Panc1 (cell line): ENCODE results near the gene DCLK2. TPM values are rescaled to one million over a fixed set of nuclear protein-coding genes. Genes with fewer than 3 reads are reported as not detected.
A peak's percentile ranks its signal among the peaks of the same experiment; 100 is the strongest.

Experiments
- ATAC-seq: fragments of 200-7000 bp; cut with Tn5 transposase; 2 replicates; pipeline ENCODE4 v1.9.1; 2020; ENCODE audit warnings: mild to moderate bottlenecking, moderate library complexity
- BruUV-seq: library from RNA; stranded (reverse); fragments of 400-500 nt; replicated peaks from 2 replicates; lab custom pipeline; 2021; lab: Mats Ljungman, UMichigan
- CTCF ChIA-PET: fragments of 300-600 bp; sonication (Branson Sonifier 250); formaldehyde crosslinking; loops from one replicate; lab custom pipeline; 2022; ENCODE audit warnings: antibody characterized with exemption; lab: Charles Lee
- POLR2A ChIA-PET: fragments of 300-600 bp; sonication (Branson Sonifier 250); formaldehyde crosslinking; loops from one replicate; lab custom pipeline; 2022; ENCODE audit warnings: antibody characterized with exemption; lab: Charles Lee
- DNase-seq: peaks from one replicate; pipeline ENCODE4 v3.0.0-alpha.2; 2010; ENCODE audit warnings: low read depth, low spot score
- H3K27ac ChIP-seq: 2 replicates; pipeline ENCODE4 v1.5.1; 2011; ENCODE audit warnings: mild to moderate bottlenecking, low read length, inconsistent platforms
- H3K27me3 ChIP-seq: fragments of 200-500 bp; sonication (Bioruptor generic); 2 replicates; pipeline ENCODE4 v1.6.0; 2014; ENCODE audit warnings: low read length, inconsistent platforms; ENCODE audit not compliant: control insufficient read depth, insufficient read depth
- H3K36me3 ChIP-seq: fragments of 200-500 bp; sonication (Bioruptor generic); 2 replicates; pipeline ENCODE4 v1.5.1; 2014; ENCODE audit warnings: inconsistent platforms, mild to moderate bottlenecking, low read length, moderate library complexity; ENCODE audit not compliant: control insufficient read depth, insufficient read depth
- H3K4me1 ChIP-seq: 2 replicates; pipeline ENCODE4 v1.5.1; 2011; ENCODE audit warnings: inconsistent platforms, mild to moderate bottlenecking, low read length, moderate library complexity; ENCODE audit not compliant: control insufficient read depth, insufficient read depth
- H3K4me3 ChIP-seq, 2 experiments: 2 replicates each; pipeline ENCODE4 v1.5.1; 2011 to 2012; ENCODE audit warnings: low read depth in 2 of 2, low read length in 2 of 2, mild to moderate bottlenecking in 2 of 2, inconsistent platforms in 1 of 2, moderate library complexity in 1 of 2
- H3K9me3 ChIP-seq: fragments of 200-500 bp; sonication (Bioruptor generic); 2 replicates; pipeline ENCODE4 v1.5.1; 2014; ENCODE audit warnings: low read depth, mild to moderate bottlenecking, inconsistent platforms, low read length, moderate library complexity; ENCODE audit not compliant: control insufficient read depth, insufficient read depth
- POLR2AphosphoS5 ChIP-seq: IDR thresholded peaks from 2 replicates; pipeline ENCODE4 v1.6.1; 2012; ENCODE audit warnings: mild to moderate bottlenecking, low read depth, low read length, moderate library complexity
- SIN3A ChIP-seq: IDR thresholded peaks from 2 replicates; pipeline ENCODE4 v1.6.1; 2012; ENCODE audit warnings: low read depth, mild to moderate bottlenecking, low read length, moderate library complexity, borderline replicate concordance; ENCODE audit not compliant: insufficient read depth
- TCF7L2 ChIP-seq: IDR thresholded peaks from 2 replicates; pipeline ENCODE4 v1.6.1; 2011; ENCODE audit warnings: mild to moderate bottlenecking, low read depth, low read length, inconsistent platforms
- in situ Hi-C: cut with HindIII; loops from 2 replicates; pipeline ENCODE4 v1.10.0; 2016; ENCODE audit warnings: low sequenced_read_pairs, low pct_unique_long_range_greater_than_20kb
- intact Hi-C: fragments of 100-400 bp; cut with micrococcal nuclease; formaldehyde crosslinking; loops from one replicate; pipeline ENCODE4 v1.10.0; 2022; ENCODE audit not compliant: unreplicated experiment
- total RNA-seq: library from RNA; stranded (reverse); gene quantifications from one replicate; pipeline ENCODE4 v1.2.1, GENCODE V29; 2021; ENCODE audit not compliant: unreplicated experiment
- TF ChIP-seq, protein P1 (sequence below): fragments of 450-650 bp; IDR thresholded peaks from 2 replicates; pipeline ENCODE4 v1.5.1; 2017; ENCODE audit warnings: mild to moderate bottlenecking
- TF ChIP-seq, protein P2 (sequence below), 2 experiments: IDR thresholded peaks; 2 replicates each; pipeline ENCODE4 v1.6.1; 2011 to 2012; ENCODE audit warnings: low read depth in 2 of 2, control low read depth in 1 of 2, low read length in 1 of 2, mild to moderate bottlenecking in 1 of 2, moderate library complexity in 1 of 2; ENCODE audit not compliant: insufficient read depth in 1 of 2

DCLK2 gene
- total RNA-seq, 1 experiment from 2014 or later, result 9.5 TPM

DNA sequence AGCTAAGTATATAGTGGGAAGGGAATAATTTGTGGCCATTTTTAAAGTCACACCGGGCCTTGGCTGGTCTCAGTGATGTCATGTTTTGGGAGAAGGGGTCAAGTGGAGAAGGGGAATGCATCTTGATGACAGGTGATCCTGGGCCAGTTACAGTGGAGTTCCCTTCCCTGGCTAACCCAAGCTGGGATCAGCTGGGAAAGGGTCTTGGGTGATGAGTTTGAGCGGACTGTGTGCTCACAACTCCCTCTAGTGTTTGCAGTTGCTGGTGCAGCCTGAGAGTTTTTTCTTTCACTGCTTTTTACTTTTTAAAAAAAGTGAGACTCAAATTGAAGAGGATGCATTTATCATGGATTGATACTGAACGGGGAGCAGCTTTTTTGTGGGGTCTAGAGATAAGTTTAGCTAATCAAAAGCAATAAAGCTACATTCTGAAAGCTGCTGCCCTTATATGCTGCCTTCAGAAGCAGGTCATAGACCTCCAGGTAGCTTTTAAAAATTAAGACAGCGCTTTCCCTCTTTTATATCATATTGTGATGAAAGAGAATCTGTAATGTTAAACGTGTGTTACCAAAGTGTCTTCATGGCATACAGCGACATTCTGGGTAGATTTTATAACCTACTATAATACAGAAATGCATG is 164.7 kb downstream of the DCLK2 start:
- peaks cover 22% of the 10 kb centered on the region for H3K4me1 ChIP-seq
- ATAC-seq, result peak; percentile 70; the same call in 1 of the 2 replicates
- intact Hi-C loops (loop anchor here (5.0 kb wide), 1 partner anchor 231 kb away; no protein-coding TSS in a partner anchor), in situ Hi-C loops (no loop called here)
- H3K27me3 ChIP-seq, result no peaks in the 10 kb centered on the region
- no peaks in the 10 kb centered on the region; the same call in 1 of the 2 replicates for H3K36me3 ChIP-seq
- peak overlapping the region; percentile 70 for H3K27ac ChIP-seq
- no TSS peak for BruUV-seq
- ChIA-PET CTCF (interaction anchor here (1.0 kb wide), 1 partner anchor 236 kb away, joined by 3 read pairs; no protein-coding TSS in a partner anchor), POLR2A (interaction anchor here (0.6 kb wide), 1 partner anchor 169 kb away, joined by 9 read pairs; no protein-coding TSS in a partner anchor)
- no peaks in the 10 kb centered on the region for H3K9me3 ChIP-seq
- DNase-seq, result peak; percentile 50
- H3K4me3 ChIP-seq, result no peak overlapping the region
- TF ChIP-seq, protein P1, sequence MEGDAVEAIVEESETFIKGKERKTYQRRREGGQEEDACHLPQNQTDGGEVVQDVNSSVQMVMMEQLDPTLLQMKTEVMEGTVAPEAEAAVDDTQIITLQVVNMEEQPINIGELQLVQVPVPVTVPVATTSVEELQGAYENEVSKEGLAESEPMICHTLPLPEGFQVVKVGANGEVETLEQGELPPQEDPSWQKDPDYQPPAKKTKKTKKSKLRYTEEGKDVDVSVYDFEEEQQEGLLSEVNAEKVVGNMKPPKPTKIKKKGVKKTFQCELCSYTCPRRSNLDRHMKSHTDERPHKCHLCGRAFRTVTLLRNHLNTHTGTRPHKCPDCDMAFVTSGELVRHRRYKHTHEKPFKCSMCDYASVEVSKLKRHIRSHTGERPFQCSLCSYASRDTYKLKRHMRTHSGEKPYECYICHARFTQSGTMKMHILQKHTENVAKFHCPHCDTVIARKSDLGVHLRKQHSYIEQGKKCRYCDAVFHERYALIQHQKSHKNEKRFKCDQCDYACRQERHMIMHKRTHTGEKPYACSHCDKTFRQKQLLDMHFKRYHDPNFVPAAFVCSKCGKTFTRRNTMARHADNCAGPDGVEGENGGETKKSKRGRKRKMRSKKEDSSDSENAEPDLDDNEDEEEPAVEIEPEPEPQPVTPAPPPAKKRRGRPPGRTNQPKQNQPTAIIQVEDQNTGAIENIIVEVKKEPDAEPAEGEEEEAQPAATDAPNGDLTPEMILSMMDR, result peak; percentile 84
- no peak for TF ChIP-seq TCF7L2
- no peak for TF ChIP-seq POLR2AphosphoS5
- TF ChIP-seq, protein P2, sequence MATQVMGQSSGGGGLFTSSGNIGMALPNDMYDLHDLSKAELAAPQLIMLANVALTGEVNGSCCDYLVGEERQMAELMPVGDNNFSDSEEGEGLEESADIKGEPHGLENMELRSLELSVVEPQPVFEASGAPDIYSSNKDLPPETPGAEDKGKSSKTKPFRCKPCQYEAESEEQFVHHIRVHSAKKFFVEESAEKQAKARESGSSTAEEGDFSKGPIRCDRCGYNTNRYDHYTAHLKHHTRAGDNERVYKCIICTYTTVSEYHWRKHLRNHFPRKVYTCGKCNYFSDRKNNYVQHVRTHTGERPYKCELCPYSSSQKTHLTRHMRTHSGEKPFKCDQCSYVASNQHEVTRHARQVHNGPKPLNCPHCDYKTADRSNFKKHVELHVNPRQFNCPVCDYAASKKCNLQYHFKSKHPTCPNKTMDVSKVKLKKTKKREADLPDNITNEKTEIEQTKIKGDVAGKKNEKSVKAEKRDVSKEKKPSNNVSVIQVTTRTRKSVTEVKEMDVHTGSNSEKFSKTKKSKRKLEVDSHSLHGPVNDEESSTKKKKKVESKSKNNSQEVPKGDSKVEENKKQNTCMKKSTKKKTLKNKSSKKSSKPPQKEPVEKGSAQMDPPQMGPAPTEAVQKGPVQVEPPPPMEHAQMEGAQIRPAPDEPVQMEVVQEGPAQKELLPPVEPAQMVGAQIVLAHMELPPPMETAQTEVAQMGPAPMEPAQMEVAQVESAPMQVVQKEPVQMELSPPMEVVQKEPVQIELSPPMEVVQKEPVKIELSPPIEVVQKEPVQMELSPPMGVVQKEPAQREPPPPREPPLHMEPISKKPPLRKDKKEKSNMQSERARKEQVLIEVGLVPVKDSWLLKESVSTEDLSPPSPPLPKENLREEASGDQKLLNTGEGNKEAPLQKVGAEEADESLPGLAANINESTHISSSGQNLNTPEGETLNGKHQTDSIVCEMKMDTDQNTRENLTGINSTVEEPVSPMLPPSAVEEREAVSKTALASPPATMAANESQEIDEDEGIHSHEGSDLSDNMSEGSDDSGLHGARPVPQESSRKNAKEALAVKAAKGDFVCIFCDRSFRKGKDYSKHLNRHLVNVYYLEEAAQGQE (IDR thresholded peaks at IDR 0.05; ENCODE audit: insufficient read depth in 1 of 2, low read depth in 2 of 2, low read length in 1 of 2), result no peak

DNA sequence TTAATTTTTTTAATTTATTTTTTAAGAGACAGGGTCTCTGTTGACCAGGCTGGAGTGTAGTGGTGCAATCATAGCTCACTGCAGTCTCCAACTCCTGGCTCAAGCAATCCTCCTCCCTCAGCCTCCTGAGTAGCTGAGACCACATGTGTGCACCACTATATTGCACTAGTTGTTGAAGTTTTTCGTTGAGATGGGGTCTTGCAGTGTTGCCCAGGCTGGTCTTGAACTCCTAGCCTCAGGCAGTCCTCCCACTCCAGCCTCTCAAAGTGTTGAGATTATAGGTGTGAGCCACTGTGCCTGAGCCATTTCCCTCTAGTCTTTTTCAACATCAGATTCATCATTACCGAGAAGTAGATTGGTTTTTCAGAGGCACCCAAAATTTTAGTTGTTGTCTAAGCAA is 165.7 kb downstream of the DCLK2 start:
- in situ Hi-C loops, result no loop called here
- DNase-seq, result no peak
- TF ChIP-seq POLR2AphosphoS5 (no peak), SIN3A (no peak), TCF7L2 (no peak)
- TF ChIP-seq, protein P1, result no peak
- TF ChIP-seq, protein P2 (IDR thresholded peaks at IDR 0.05; ENCODE audit: insufficient read depth in 1 of 2, low read depth in 2 of 2, low read length in 1 of 2), result no peak

More for the DNA sequence above, 165.7 kb downstream of the DCLK2 start:
- Histone ChIP-seq H3K27ac (peak overlapping the region; percentile 64), H3K27me3 (no peaks in the 10 kb centered on the region), H3K9me3 (no peaks in the 10 kb centered on the region), H3K36me3 (no peaks in the 10 kb centered on the region), H3K4me1 (peaks cover 16% of the 10 kb centered on the region), H3K4me3 (no peak overlapping the region)
- intact Hi-C loops, result loop anchor here (5.0 kb wide), 1 partner anchor 232 kb away; no protein-coding TSS in a partner anchor
- no peak for ATAC-seq
- ChIA-PET POLR2A (interaction anchor here (0.6 kb wide), 2 partner anchors 142 to 170 kb away, joined by 4 to 9 read pairs; no protein-coding TSS in a partner anchor), CTCF (no interaction called here)
- BruUV-seq, result no TSS peak
